NCI-H2029 treated with DMSO at 0.1 percent for 48 hours (cell line): ENCODE measurements around the gene CST9.
"Not testable (repeated sequence)": the region's sequence is repeated elsewhere in the genome, so short reads cannot be mapped to it uniquely, and the experiment has no call there.

Experiments used
- DNase-seq: peaks from one replicate; lab custom pipeline; 2025; lab: John Stamatoyannopoulos, UW

Gene CST9

DNA sequence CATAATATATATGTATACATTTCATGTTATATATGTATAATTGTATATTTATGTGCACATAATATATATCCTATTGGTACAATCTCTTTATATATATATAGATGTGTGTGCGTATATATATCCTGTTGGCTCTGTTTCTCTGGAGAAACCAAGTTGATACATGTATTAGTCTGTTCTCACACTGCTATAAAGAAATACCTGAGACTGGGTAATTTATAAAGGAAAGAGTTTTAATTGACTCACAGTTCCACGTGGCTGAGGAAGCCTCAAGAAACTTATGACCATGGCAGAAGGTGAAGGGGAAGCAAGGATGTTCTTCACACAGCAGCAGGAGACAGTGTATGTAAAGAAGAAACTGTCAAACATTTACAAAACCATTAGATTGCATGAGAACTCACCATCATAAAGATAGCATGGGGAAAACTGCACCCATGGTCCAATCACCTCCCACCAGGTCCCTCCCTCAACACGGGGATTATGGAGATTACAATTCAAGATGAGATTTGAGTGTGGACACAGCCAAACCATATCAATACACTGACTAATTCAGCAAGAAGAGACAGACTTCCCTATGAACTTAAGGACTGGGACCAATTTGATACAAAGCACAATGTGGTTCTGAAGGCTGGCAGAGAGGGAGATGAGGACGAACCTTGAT lies 18.1 kb upstream of the CST9 start:
- DNase-seq: no peak

DNA sequence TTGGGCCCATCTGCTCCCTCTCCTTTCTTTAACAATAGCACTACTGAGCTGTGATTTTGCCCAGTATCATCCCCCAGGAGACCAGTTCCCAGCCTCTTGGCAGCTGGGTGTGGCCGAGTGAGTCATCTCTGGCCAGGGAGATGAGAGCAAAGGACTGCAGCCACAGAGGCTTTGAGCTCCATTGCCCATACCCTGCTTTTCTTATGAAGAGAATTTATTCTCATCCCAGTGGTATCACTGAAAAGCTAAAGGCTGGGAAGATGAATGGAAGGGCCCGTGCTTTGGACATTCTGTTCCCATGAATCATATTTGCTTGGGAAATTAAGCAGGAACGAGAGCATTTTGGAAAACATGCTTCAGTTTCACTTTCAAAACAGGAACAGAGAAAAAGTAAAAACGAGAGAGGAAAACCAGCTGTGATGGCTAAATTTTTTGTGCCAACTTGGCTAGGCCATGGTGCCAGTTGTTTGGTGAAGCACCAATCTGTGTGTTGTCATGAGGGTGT lies 17.2 kb upstream of the CST9 start:
- no peak for DNase-seq

DNA sequence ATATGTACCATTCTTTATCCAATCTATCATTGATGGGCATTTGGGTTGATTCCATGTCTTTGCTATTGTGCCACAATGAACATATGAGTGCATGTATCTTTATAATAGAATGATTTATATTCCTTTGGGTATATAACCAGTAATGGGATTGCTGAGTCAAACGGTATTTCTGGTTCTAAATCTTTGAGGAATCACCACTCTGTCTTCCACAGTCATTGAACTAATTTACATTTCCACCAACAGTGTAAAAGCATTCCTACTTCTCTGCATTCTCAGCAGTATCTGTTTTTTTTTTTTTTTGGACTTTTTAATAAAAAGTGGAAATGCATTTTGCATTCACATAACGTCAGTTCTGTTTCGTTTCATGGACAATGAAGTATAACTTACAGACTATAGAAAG lies 16.7 kb upstream of the CST9 start:
- DNase-seq: not testable (repeated sequence)

DNA sequence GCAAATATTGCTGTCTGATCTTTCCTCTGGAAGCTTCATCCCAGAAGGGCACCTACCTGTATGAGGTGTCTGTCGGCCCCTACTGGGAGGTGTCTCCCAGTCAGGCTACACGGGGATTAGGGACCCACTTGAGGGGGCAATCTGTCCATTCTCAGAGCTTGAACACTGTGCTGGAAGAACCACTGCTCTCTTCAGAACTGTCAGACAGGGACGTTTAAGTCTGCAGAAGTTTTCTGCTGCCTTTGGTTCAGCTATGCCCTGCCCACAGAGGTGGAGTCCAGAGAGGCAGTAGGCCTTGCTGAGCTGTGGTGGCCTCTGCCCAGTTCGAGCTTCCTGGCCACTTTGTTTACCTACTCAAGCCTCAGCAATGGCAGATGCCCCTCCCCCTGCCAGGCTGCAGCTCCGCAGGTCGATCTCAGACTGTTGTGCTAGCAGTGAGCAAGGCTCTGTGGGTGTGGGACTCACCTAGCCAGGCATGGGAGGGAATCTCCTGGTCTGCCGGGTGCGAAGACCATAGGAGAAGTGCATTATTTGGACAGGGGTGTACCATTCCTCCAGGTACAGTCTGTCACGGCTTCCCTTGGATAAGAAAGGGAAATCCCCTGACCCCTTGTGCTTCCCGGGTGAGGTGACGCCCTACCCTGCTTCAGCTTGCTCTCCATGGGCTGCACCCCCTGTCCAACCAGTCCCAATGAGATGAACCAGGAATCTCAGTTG lies 15.1 kb upstream of the CST9 start:
- not testable (repeated sequence) for DNase-seq

DNA sequence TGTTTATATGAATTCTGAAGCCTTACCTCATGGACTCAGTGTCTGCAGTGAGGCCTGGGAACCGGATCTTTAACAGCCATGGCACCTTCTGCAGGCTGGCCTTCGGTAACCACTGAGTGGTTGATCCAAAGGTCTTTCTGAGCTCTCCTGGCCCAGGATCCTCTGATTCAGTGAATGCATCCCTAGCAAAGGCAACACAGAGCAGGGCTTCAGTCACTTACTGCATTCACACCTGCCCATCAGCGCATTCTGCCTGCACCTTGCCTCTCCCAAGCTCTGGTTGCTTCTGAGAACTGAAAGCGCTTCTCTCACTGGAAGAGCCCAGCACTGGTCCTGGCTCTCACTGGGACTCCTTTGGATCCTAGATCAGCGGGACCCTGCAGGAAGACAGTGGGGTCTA lies 8.4 kb upstream of the CST9 start:
- DNase-seq: no peak

DNA sequence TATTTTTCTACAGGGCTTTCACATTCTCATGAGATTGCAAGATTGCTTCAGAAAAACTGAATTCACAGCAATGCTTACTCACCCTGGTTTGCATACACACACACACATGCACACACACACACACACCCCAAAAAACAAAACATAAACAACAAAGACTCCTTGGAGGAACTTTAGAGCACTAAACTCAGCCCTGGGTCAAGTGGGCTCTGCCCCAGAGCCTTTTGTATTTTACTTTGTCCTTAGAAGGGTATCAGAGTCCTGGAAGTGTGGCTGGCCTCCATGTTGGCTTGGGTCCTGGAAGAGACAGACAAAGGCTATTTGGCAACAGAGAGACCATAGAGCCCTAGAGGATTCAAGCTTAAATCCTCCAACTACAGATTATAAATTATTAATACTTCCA lies 8.0 kb upstream of the CST9 start:
- DNase-seq: no peak

DNA sequence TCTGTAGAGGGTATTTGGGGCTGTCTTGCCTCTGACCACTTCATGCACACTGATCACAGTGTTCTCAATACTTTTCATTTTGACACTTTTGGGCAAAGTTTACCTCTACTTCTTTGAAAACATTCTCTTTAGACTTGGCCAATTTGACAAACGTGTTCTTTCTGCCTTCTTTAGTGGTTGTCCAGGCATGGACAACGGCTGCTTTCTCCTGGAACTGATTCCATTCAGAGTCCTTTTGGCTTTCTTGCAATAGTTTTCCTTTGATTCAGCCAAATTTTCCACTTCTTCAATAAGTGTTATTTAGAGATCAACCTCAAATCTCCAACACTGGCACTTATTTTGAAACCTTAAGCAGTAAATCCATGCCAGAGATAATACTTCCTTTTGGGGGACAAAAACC lies 6.7 kb upstream of the CST9 start:
- no peak for DNase-seq

DNA sequence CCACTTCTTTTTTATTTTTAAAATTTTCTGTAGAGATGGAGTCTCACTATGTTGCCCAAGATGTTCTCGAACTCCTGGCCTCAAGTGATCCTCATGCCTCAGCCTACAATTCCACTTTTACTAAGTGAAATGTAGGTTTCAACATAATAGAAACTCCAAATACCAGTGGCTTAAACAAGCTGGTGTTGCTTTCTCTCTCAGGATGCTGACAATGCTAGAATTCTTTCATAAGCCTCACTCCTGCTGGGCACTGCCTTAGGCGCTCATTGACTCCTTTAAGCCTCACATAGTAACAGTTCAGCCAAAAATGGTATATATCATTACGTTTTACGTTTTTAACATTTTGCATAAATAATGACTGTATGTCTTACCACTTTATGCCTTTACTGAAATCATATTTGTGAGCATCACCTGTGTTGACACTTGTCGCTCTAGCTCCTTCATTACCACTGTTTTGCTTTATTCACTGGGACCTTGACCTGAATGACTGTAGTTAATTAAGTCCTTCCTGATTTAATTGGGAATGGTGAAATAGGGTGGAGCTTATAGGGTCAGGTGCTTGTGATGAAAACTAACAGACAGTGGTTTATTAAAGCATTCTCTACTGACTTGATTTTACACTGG lies 3.9 kb upstream of the CST9 start:
- no peak for DNase-seq

DNA sequence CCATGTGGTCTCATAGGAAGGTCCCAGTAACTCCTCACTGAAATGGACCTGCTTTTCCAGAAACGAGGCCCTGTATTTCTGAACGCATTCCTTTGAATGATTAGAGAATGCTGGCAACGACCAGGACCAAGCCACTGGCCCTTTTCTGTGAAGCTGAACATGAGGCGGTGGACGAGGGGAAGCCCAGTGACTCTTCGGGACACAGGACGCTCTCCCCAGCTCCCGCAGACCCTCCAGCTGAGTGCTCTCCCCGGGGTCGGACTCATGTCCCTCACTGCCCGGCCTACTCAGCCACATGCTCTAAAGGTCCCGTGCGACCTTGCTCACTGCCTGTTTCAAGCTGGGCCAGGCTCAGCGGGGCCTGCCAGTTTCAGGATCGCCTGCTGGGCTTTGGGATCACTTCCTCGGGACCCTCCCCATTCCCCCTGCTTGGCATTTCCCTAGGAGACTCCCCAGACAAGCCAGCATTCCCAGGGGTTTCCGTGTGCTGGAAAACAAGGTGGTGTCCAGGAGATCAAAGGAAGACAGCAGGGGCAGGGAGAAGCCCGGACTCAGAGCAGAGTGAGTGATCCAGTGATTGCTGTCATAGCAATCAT lies 2.6 kb upstream of the CST9 start:
- DNase-seq: no peak

DNA sequence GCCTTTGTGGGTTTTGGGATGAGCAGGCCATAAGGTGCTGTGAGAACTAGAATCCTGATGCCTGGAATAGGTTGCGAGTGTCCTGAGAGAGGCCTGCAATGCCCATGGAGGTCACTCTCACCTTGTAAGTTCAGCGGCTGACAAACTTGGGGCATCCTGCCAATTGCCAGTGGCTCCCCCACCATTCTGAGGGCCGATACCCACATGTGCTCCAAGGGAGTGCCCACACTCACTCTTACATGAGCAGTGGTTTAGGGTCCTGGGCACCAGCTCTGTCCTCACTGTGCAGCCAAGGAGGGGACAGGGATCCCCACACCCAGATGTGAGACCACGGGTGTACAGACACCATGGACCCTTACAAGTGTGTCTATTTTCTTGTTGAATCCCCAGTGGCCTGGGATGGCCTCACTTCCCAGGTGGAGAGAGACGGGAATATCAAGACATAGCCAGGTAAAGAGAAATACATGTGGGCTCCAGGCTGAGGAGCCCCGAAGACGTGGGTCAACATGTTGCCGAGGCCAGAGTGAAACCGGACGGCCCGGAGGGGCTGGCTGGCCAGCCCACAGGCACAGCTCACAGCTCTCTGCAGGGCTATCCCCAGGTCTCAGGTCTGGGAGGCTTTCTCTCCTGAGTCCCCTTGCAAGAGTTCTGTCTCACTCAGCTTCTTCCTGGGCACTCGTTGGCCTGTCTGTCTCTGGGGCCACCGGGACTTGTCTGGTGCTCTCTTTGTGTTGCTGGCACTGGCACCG lies 2.0 kb upstream of the CST9 start:
- DNase-seq: no peak

DNA sequence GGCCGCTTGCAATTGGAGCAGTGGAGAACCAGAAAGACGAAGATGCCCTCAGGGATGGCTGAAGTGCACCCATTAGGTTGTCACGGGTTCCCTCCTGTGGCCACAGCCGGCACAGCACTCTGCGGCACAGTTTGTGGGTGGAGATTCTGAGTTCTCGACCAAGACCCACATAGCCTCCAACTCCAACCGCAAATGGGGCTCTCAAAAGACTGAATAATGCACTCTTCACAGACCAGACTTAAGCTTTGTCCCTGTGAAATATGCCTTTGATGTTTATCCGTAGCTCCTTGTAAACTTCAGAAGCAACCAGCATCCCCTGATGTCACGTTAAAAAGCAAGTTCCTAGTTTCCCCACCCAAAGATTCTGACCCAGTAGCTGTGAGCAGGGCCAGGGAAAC lies 934 bp upstream of the CST9 start:
- peak; percentile 24 for DNase-seq

DNA sequence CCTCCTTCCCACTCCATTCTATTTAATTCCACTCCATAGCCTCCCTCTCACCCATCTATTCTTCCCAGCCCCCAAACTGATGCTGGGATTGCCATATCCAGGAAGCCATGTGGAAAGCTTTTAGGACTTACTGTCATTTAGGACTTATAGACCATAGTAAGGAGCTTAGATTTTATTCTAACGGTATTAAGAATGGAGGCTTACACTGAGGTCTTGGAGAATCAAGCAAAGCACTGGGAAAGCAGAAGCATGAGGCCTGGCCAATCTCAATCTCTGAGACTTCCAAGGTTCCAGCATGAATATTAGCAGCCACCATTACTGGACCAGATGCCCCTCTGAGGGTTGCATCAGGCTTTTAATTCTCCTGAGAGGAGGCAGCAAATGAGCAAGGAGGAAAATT lies 1.4 kb downstream of the CST9 start:
- no peak for DNase-seq

DNA sequence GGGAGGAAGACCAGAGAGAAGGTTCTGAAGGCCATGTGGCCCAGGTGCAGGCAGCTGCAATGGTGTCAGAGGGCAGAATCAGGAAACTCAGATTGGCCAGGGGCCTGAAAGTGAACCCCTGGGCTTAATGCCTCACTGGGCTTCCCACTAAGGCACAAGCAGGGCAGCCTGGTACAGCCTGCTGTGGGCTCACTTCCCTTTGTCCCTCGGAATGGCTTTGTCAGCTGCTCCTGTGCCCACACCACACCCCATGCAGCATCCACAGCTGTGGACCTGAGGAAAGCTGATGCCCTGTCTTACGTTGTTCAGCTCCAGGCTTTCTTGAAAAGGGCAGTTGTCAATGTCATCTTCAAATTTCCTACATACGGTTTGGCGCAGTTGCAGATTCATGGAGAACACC lies 2.4 kb downstream of the CST9 start:
- DNase-seq: no peak

DNA sequence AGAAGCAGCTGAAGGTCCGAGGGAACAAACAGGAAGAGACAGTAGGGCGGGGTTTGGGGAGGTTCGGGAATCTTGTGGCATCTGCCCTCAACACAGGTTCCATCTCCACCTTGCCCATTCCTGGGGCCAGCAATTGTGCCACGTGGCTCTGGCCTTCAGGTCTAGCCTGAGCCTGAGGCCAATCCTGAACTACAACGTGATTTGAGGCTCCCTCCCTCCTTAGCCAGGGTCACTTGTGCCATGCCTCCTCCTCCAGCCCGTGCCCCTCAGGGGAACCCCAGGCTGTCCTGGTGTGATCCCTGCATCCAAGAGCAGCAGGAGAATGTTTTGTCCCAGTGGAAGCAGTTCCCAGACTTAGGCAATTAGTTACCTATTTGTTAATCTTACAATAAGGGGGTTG lies 3.0 kb downstream of the CST9 start:
- no peak for DNase-seq

DNA sequence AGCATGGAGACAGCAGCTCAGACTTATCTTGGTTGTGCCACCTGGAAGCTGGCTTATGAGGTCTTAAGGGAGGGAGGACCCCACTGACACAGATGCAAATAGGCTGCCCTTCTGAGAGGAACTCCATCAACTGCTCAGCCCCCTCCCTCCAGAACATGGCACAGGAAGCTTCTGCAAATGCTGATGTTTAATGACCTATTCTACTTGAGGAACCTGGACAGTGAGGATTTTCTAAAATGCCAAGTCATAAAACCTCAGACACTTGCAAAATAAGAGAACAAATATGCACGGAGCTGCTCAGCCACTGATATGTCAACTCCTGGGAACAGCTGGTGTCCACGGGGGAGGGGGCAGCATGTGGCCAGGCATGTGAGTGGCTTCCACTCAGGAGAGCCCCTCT lies 3.5 kb downstream of the CST9 start:
- no peak for DNase-seq

DNA sequence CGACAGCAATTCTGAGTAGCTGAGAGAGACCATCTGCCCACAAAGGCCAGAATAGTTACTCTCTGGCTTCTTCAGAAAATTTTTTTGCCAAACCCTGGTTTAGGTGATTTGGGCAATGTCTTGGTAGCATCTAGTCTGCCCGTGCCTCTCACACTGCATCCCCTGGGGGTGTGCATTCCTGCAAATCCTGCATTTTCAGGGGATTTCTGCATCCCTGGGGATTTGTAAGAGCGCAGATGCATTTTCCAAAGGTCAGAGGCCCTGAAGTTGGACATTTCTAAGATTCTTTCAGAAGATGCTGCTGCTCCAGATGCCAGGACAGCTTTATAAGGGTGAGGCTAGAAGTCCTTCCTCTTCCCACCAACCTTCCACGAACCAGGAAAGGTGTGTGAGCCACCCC lies 4.0 kb downstream of the CST9 start:
- no peak for DNase-seq

DNA sequence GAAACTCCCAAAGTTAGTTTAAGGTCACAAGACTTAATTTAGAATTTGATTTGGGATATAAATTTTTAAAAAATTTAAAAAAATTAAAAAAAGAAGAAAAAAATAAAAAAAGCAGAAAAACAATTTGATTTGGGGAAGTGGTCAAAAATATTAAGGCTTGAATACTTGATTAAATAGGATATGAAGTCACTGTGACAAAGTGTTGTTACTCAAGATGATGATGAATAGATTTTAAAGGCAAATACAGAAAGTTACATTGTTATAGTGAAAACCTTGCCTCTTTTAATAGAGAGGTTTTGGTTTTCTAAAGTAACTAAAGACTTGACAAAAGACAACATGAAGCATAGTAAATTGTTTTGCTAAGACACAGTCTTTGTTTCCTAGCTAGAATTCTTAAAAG lies 7.2 kb downstream of the CST9 start:
- no peak for DNase-seq

DNA sequence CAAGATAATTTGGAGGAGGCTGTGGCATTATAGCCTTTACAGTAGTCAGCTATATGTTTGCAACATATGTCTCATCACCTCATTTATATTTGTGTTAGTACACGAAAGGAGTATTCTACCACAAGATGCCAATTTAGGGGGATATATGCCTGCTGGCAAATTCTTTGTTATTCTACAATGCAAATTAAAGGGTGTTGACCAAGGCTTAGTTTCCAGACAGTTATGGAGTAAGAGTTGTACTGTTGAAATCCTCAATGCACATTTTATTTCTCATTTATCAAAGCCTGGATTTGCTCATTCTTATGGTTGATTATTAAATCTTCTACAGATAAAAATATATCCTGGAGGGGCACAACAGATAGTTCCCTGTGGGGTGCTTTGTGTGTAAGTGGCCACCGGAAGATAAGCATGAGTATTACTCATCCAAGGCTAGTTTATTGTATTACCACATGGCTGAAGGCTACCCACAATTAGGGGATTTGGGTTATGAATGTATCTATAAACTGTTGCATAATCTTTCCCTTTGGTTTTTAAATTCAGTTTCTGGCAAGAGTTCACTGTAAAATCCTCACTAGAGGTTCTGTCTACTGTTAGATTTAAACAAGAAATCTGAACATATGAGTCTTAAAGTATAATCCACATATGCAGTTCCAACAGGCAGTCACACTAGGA lies 9.0 kb downstream of the CST9 start:
- no peak for DNase-seq

DNA sequence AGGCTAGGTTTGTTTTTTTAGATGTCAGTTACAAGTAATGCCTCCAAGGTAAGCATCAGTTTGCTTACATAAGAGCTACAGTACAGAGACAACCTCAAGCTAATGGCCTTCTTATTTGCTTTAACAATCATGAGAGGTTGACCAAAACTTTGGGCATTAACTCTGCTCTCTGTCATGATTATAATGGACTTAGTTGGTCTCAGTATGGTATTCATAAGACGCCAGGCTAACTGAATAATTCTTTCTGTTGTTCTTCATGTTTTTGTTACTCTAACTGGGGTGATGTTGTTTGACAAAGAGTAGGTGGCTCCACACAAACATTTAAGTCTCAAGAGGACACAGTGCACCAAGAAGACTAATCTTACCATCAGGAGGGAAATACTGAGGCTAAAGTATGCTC lies 9.8 kb downstream of the CST9 start:
- DNase-seq: no peak

DNA sequence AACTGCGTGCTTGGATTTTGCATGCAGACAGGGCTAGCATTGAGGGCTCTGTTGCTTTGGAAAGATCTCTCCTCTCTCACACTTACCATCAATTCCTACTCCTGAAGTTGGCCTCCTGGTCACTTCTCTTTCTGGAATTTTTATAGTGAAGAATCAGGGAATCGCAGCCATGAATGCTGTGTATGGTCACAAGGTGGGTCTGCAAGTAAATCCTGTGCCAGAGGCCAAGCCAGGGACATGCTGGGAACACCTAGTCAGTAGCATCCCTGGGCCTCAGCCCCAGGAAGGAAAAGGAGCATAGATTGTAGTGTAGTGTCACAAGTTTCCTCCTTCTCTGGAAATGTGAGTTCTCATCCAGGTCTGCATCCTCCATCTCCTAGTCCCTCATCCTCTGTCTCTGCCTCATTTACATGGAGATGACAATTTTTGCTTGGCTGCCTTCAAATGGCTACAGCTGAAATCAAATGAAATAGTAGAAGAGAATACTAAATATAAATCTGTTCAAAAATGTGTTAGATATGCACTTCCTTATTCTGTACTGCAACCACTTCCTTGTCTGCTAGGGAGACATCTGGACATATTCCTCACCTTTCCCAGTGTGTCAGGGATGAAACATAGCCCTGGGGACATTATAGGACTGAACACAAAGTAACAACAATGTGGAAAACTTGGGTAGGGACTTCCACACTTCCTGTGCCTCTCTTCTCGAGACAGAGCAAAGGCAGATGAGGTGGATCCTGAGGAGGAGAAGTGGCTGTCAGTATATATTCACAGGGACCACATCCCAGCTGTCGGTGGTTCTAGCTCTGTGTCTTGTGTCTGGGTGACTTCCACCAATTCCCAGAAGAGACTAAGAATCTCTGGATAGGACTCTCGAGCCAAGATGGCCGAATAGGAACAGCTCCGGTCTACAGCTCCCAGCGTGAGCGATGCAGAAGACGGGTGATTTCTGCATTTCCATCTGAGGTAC lies 17.0 kb downstream of the CST9 start:
- DNase-seq: no peak

DNA sequence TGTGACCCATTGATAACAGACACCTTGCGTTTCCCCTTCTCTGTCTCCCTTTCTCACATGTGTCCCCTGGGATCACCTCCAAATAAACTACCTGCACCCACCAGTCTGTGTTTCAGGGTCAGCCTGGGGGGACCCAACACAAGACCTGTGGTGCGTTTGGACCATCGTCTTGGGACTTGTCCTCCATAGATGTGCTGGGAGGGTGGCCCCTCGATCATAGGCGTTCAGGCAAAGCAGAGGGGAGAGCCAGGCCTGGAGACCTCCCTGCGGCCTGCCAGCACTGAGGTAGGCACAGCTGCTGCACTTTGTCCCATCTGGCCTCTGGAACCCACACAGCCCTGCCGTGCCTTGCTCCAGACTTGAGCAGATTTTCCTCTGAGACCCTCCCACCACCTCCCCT lies 18.1 kb downstream of the CST9 start:
- no peak for DNase-seq
